ENCODE results near the gene PLEKHM2.

Gene PLEKHM2

DNA sequence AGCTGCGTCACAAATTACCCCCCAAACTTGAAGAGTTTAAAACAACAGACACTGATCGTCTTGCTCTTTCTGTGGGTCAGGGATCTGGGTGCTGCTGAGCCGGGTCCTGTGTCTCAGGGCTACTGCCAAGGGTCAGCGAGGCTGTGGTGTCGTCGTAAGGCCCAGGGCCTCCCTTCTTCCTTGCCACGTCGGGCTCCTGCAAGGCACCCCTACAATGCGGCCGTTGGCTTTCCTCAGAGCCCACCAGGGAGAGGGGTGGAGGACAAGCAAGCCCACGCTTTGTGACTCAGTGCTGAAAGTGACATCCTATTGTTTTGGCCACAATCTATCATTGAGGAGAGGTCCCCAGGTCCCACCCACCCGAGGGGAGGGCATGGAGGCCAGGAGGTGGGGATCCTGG is 66.8 kb downstream of the PLEKHM2 start:
- no peak for TF ChIP-seq EZH2 (IDR thresholded peaks at IDR 0.05; ENCODE audit: borderline replicate concordance, low read length)
- TF ChIP-seq, protein P1, sequence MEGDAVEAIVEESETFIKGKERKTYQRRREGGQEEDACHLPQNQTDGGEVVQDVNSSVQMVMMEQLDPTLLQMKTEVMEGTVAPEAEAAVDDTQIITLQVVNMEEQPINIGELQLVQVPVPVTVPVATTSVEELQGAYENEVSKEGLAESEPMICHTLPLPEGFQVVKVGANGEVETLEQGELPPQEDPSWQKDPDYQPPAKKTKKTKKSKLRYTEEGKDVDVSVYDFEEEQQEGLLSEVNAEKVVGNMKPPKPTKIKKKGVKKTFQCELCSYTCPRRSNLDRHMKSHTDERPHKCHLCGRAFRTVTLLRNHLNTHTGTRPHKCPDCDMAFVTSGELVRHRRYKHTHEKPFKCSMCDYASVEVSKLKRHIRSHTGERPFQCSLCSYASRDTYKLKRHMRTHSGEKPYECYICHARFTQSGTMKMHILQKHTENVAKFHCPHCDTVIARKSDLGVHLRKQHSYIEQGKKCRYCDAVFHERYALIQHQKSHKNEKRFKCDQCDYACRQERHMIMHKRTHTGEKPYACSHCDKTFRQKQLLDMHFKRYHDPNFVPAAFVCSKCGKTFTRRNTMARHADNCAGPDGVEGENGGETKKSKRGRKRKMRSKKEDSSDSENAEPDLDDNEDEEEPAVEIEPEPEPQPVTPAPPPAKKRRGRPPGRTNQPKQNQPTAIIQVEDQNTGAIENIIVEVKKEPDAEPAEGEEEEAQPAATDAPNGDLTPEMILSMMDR (IDR thresholded peaks at IDR 0.05; ENCODE audit: low read length): no peak
- Histone ChIP-seq H3K9me2 (ENCODE audit: low read depth, low read length) (no peaks in the 10 kb centered on the region), H3K4me3 (ENCODE audit: low read depth, low read length, poor library complexity, severe bottlenecking) (no peak overlapping the region), H3K36me3 (ENCODE audit: insufficient read depth, low read length) (no peaks in the 10 kb centered on the region), H3K4me1 (ENCODE audit: insufficient read depth, low read length, severe bottlenecking) (no peaks in the 10 kb centered on the region), H3K27ac (ENCODE audit: low read depth, low read length, poor library complexity, severe bottlenecking) (no peak overlapping the region), H3K27me3 (ENCODE audit: insufficient read depth, low read length) (peaks cover 3% of the 10 kb centered on the region; the same call in 1 of the 2 replicates), H3K9ac (ENCODE audit: low read length) (no peak overlapping the region), H3K4me2 (ENCODE audit: low read length) (no peak overlapping the region), H3F3A (ENCODE audit: insufficient read depth, low read length) (no peaks in the 10 kb centered on the region), H2AFZ (ENCODE audit: low read length) (no peak overlapping the region), H3K79me2 (ENCODE audit: insufficient read depth, low read length) (no peaks in the 10 kb centered on the region), H3K9me3 (ENCODE audit: low read length) (no peaks in the 10 kb centered on the region), H4K20me1 (ENCODE audit: insufficient read depth, low read length) (no peaks in the 10 kb centered on the region)

DNA sequence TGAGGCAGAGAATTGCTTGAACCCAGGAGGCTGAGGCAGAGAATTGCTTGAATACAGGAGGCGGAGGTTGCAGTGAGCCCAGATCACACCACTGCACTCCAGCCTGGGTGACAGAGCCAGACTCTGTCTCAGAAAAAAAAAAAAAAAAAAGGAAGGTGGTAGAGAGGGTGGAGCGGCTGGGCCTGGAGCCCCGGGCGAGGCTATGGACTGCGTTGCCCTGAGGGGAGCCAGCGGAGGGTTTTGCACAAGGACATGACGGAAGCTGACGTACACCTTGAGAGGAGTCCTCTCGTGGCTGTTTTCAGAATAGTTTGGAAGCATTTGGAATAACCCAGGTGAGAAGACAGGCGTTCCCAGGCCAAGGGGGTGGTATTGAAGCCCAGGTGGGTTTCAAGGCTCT is 67.6 kb downstream of the PLEKHM2 start:
- no peak overlapping the region for H3K9ac ChIP-seq (ENCODE audit: low read length)
- no peaks in the 10 kb centered on the region for H3K79me2 ChIP-seq (ENCODE audit: insufficient read depth, low read length)
- no peak overlapping the region for H3K4me2 ChIP-seq (ENCODE audit: low read length)
- peaks cover 3% of the 10 kb centered on the region; the same call in 1 of the 2 replicates for H3K27me3 ChIP-seq (ENCODE audit: insufficient read depth, low read length)
- no peaks in the 10 kb centered on the region for H3K9me2 ChIP-seq (ENCODE audit: low read depth, low read length)
- H3F3A ChIP-seq (ENCODE audit: insufficient read depth, low read length): no peaks in the 10 kb centered on the region
- no peak overlapping the region for H3K4me3 ChIP-seq (ENCODE audit: low read depth, low read length, poor library complexity, severe bottlenecking)
- no peak overlapping the region for H2AFZ ChIP-seq (ENCODE audit: low read length)
- no peak overlapping the region for H3K27ac ChIP-seq (ENCODE audit: low read depth, low read length, poor library complexity, severe bottlenecking)
- H4K20me1 ChIP-seq (ENCODE audit: insufficient read depth, low read length): no peaks in the 10 kb centered on the region
- no peaks in the 10 kb centered on the region for H3K9me3 ChIP-seq (ENCODE audit: low read length)
- no peaks in the 10 kb centered on the region for H3K4me1 ChIP-seq (ENCODE audit: insufficient read depth, low read length, severe bottlenecking)
- no peaks in the 10 kb centered on the region for H3K36me3 ChIP-seq (ENCODE audit: insufficient read depth, low read length)
- TF ChIP-seq, protein P1 (IDR thresholded peaks at IDR 0.05; ENCODE audit: low read length): no peak
- TF ChIP-seq EZH2 (IDR thresholded peaks at IDR 0.05; ENCODE audit: borderline replicate concordance, low read length): no peak

DNA sequence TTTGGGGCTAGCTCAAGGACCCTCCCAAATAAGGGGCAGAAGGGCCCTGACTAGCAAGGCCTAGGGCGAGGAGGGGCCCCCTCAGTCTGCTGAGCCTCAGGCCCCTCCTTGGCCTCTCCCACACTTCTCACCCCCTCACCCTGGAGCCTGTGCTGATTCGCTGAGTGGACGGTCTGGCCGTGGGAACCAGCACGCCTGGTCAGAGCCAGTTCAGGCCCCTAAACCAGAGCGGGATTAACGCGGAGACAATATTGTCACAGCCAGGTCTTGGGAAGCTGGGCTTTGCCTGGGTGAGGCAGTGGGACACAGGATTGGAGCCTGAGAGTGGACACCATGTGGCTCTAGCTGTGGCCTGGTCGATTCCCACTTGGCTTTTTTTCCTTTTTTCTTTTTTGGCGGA is 69.7 kb downstream of the PLEKHM2 start:
- H2AFZ ChIP-seq (ENCODE audit: low read length): no peak overlapping the region
- TF ChIP-seq EZH2 (IDR thresholded peaks at IDR 0.05; ENCODE audit: borderline replicate concordance, low read length): no peak
- TF ChIP-seq, protein P1 (IDR thresholded peaks at IDR 0.05; ENCODE audit: low read length): no peak
- H4K20me1 ChIP-seq (ENCODE audit: insufficient read depth, low read length): no peaks in the 10 kb centered on the region

More for the DNA sequence above, 69.7 kb downstream of the PLEKHM2 start:
- H3K9me2 ChIP-seq (ENCODE audit: low read depth, low read length): no peaks in the 10 kb centered on the region
- no peaks in the 10 kb centered on the region for H3K4me1 ChIP-seq (ENCODE audit: insufficient read depth, low read length, severe bottlenecking)
- H3K27ac ChIP-seq (ENCODE audit: low read depth, low read length, poor library complexity, severe bottlenecking): no peak overlapping the region
- no peak overlapping the region for H3K9ac ChIP-seq (ENCODE audit: low read length)
- peaks cover 3% of the 10 kb centered on the region; the same call in 1 of the 2 replicates for H3K27me3 ChIP-seq (ENCODE audit: insufficient read depth, low read length)
- H3K79me2 ChIP-seq (ENCODE audit: insufficient read depth, low read length): no peaks in the 10 kb centered on the region
- H3K36me3 ChIP-seq (ENCODE audit: insufficient read depth, low read length): no peaks in the 10 kb centered on the region
- no peaks in the 10 kb centered on the region for H3K9me3 ChIP-seq (ENCODE audit: low read length)
- no peaks in the 10 kb centered on the region for H3F3A ChIP-seq (ENCODE audit: insufficient read depth, low read length)
- no peak overlapping the region for H3K4me3 ChIP-seq (ENCODE audit: low read depth, low read length, poor library complexity, severe bottlenecking)
- H3K4me2 ChIP-seq (ENCODE audit: low read length): no peak overlapping the region

Data from OCI-LY1 (cell line).